Kidney (tissue), 14 donors: ENCODE data around the gene GIMAP4. TPM values are rescaled to one million over a fixed set of nuclear protein-coding genes. Genes with fewer than 3 reads are reported as not detected.

Source experiments
- DNase-seq, 5 donors: peaks; one replicate each; pipeline ENCODE4 v3.0.0-alpha.2; 2013 to 2020
- FAIRE-seq: peaks from 2 replicates; lab custom pipeline; 2012; peaks lifted over from hg19 to GRCh38; lab: Jason Lieb, UNC
- H3K27ac ChIP-seq, 2 donors: one replicate each; pipeline ENCODE4 v1.7.0; 2013; ENCODE audit warnings: low read depth in 2 of 2, low read length in 2 of 2, inconsistent platforms in 1 of 2
- H3K27me3 ChIP-seq: one replicate; pipeline ENCODE4 v1.7.1; 2013; ENCODE audit warnings: low read length, inconsistent platforms; ENCODE audit not compliant: control insufficient read depth, insufficient read depth
- H3K36me3 ChIP-seq, 3 donors: one replicate each; pipeline versions ENCODE4 v1.7.0 to v1.7.1; 2013; ENCODE audit warnings: low read length in 3 of 3, control low read depth in 1 of 3, inconsistent platforms in 1 of 3; ENCODE audit not compliant: insufficient read depth in 3 of 3, control insufficient read depth in 2 of 3
- H3K4me1 ChIP-seq, 3 donors: one replicate each; pipeline versions ENCODE4 v1.7.0 to v1.7.1; 2013; ENCODE audit warnings: low read length in 3 of 3, inconsistent platforms in 1 of 3, low read depth in 1 of 3; ENCODE audit not compliant: control insufficient read depth in 2 of 3, insufficient read depth in 2 of 3
- H3K4me3 ChIP-seq, 3 donors: one replicate each; pipeline versions ENCODE4 v1.7.0 to v1.8.1; 2013; ENCODE audit warnings: low read length in 3 of 3, control low read depth in 1 of 3, inconsistent platforms in 1 of 3
- H3K9ac ChIP-seq, 3 donors: one replicate each; pipeline versions ENCODE4 v1.7.0 to v1.7.1; 2013; ENCODE audit warnings: low read length in 3 of 3, control low read depth in 1 of 3, inconsistent platforms in 1 of 3
- H3K9me3 ChIP-seq, 3 donors: one replicate each; pipeline versions ENCODE4 v1.7.0 to v1.7.1; 2013; ENCODE audit warnings: low read length in 3 of 3, control low read depth in 1 of 3, inconsistent platforms in 1 of 3; ENCODE audit not compliant: control insufficient read depth in 2 of 3, insufficient read depth in 1 of 3
- intact Hi-C: fragments of 100-400 bp; cut with DNase I; formaldehyde crosslinking; loops from one replicate; pipeline ENCODE4 v1.11.1; 2022
- polyA plus RNA-seq: library from polyadenylated mRNA; stranded (reverse); fragments of 350-450 nt; fragmentation: Illumina TruSeq; extraction: RNeasy Lipid Tissue Mini Kit (QIAGEN cat#74804); gene quantifications from one replicate; pipeline ENCODE4 v1.2.3, GENCODE V29; 2014; ENCODE audit warnings: low read depth, low replicate concordance; ENCODE audit not compliant: insufficient read depth
- total RNA-seq: library from RNA; stranded (reverse); fragmentation: NEBNext Ultra II Directional; extraction: Animal tissue kit (Norgen Biotek cat#: 25700); gene quantifications from one replicate; pipeline ENCODE4 v1.2.1, GENCODE V29; 2021
- TF ChIP-seq, protein P1 (sequence below): IDR thresholded peaks from 3 replicates; pipeline ENCODE4 v1.5.1; 2012; ENCODE audit warnings: mild to moderate bottlenecking, moderate library complexity, borderline replicate concordance; ENCODE audit not compliant: insufficient read depth; ENCODE audit errors: extremely low read depth
- donor health status: control.
- donor health status: control.
- donor health status: control.
- donor health status: control.
- donor health status: control.
- donor health status: DM: yes; HTN: yes; CAD: no.
- donor health status: Normal renal cell carcinoma (clear cell type).

GIMAP4 gene
- total and polyA plus RNA-seq, 2 donors from 2014 or later, result 28.9 to 61.4 TPM

DNA sequence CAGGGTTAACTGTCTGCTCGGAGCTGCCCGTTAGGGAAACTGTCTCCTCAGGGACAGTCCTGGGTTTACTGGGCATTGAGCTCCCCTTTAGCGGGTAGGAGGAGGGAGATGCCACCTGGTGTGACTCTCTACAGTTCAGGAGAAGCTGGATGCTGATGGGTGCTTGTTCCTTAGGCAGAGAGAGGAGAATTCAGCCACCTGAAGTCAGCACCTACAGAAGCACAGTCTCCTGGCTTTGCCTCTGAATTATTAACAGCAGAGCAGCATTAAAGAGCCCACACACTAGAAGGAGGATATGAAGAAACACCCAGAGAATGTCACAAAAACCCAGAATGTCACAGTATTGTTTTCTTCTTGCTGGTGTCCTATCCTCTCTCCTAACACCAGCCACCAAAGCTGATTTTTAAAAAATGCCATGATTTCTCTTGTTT, 696 bp downstream of the GIMAP4 start:
- FAIRE-seq (no peak), DNase-seq (no peak)
- peak overlapping the region; percentile 56 to 74 for H3K27ac ChIP-seq
- no peaks in the 10 kb centered on the region for H3K27me3 ChIP-seq
- H3K9me3 ChIP-seq, result no peaks in the 10 kb centered on the region
- peak overlapping the region in 2 of 3 donors; percentile 44 to 54 for H3K9ac ChIP-seq
- H3K4me3 ChIP-seq, result peak overlapping the region; percentile 32 to 60 (median 58)
- H3K4me1 ChIP-seq, result no peaks in the 10 kb centered on the region
- no peaks in the 10 kb centered on the region for H3K36me3 ChIP-seq
- TF ChIP-seq, protein P1, sequence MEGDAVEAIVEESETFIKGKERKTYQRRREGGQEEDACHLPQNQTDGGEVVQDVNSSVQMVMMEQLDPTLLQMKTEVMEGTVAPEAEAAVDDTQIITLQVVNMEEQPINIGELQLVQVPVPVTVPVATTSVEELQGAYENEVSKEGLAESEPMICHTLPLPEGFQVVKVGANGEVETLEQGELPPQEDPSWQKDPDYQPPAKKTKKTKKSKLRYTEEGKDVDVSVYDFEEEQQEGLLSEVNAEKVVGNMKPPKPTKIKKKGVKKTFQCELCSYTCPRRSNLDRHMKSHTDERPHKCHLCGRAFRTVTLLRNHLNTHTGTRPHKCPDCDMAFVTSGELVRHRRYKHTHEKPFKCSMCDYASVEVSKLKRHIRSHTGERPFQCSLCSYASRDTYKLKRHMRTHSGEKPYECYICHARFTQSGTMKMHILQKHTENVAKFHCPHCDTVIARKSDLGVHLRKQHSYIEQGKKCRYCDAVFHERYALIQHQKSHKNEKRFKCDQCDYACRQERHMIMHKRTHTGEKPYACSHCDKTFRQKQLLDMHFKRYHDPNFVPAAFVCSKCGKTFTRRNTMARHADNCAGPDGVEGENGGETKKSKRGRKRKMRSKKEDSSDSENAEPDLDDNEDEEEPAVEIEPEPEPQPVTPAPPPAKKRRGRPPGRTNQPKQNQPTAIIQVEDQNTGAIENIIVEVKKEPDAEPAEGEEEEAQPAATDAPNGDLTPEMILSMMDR, result no peak
- intact Hi-C loops, result no loop called here

DNA sequence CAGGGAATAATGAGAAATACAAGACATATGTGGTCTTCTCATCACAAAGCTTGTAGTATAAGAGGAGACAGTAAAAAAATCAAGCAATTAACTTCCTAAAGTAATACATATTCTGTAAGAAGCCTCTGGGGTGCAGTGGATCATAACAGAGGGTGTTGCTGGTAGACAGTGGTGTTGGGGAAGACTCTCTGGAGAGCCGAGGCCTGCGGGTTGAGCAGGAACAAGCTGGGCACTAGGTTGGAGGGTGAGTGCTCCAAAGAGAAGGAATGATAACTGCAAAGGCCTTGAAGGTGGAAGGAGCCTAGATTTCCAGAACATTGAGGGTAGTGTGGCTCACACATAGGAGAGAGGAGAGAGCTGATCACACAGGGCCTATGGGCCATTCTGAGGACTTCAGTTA, 1.5 kb downstream of the GIMAP4 start:
- Histone ChIP-seq H3K9me3 (no peaks in the 10 kb centered on the region), H3K27me3 (no peaks in the 10 kb centered on the region), H3K4me1 (no peaks in the 10 kb centered on the region), H3K4me3 (peak overlapping the region in 2 of 3 donors; percentile 58 to 60), H3K9ac (peak overlapping the region in 1 of 3 donors; percentile 3), H3K27ac (no peak overlapping the region), H3K36me3 (no peaks in the 10 kb centered on the region)
- intact Hi-C loops, result no loop called here
- FAIRE-seq (no peak), DNase-seq (no peak)
- TF ChIP-seq, protein P1, result no peak

DNA sequence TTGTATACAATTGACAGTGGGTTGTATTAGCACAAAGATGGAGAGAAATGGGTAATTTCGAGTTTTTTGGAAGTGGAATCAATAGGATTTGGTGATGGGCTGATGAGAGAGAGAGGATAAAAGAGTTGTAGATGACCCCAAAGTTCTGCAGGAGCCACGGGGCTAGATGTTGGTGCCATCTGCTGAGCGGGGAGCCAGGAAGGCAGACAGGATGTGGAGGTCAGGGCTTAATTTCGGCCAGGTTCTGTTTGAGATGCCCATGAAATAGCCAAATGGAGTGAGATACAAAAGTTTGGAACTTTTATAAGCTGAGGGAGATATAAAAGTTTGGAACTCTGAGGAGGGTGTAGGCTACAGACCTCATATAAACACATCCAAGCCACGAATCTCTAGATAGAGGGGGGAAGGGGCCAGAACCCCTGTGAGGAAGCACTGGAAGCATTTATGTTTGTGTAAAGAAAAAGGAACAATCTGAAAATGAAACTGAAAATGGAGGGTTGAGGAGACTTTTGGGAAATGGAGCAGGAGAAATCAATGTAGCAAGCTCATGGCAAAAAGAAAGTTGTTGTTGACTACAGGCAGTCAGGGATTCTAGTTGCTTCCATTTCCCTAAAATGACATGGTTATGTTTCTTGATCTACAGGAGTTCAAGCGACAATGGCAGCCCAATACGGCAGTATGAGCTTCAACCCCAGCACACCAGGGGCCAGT, 2.2 kb downstream of the GIMAP4 start:
- TF ChIP-seq, protein P1, result no peak
- DNase-seq (no peak), FAIRE-seq (no peak)
- Histone ChIP-seq H3K4me1 (no peaks in the 10 kb centered on the region), H3K4me3 (peak overlapping the region in 2 of 3 donors; percentile 23 to 60), H3K9ac (no peak overlapping the region), H3K27me3 (no peaks in the 10 kb centered on the region), H3K27ac (peak overlapping the region in 1 of 2 donors; percentile 5), H3K9me3 (no peaks in the 10 kb centered on the region), H3K36me3 (no peaks in the 10 kb centered on the region)
- intact Hi-C loops, result no loop called here
